GM18951 (cell line): ENCODE results near the gene TTYH3.
"Not testable (repeated sequence)": the region's sequence is repeated elsewhere in the genome, so short reads cannot be mapped to it uniquely, and the experiment has no call there.

Experiments
- POLR2A ChIP-seq: IDR thresholded peaks from 4 replicates; pipeline ENCODE4 v1.6.1; 2011; ENCODE audit warnings: mild to moderate bottlenecking; ENCODE audit not compliant: insufficient read length, insufficient read depth; ENCODE audit errors: extremely low read depth
- in situ Hi-C: fragments of 300-500 bp; cut with MboI; formaldehyde crosslinking; loops from one replicate; pipeline ENCODE4 v1.12.0; 2022; ENCODE audit warnings: low sequenced_read_pairs, mixed read lengths, inconsistent platforms; ENCODE audit not compliant: unreplicated experiment

Gene TTYH3

DNA sequence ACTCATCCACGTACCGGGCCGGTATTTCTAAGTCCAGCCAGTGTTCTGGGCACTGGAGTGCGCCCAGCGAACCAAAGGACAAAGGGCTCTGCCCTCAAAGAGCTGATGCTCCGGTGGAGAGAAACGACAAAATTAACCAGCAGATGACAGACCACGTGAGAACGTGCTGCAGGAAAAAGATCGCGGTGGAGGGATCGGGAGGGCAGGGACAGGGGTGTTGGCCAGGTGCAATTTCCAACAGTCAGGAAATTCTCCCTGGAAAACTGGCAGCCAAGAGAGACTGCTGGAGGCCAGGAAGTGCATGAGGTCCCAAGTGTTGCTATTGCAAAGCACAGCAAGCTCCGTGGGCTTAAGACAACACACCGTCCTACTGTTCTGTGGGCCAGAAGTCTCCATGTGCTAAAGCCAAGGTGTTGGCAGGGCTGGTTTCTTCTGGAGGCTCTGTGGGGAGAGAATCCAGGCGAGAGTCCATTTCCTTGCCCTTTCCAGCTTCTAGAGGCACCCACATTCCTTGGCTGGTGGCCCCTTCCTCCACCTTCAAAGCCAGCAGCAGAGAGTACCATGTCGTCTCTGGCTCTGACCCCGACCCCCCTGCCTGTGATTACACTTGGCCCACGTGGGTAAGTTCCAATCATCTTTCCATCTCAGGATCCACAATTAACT is 34.9 kb downstream of the TTYH3 start:
- TF ChIP-seq POLR2A = no peak

DNA sequence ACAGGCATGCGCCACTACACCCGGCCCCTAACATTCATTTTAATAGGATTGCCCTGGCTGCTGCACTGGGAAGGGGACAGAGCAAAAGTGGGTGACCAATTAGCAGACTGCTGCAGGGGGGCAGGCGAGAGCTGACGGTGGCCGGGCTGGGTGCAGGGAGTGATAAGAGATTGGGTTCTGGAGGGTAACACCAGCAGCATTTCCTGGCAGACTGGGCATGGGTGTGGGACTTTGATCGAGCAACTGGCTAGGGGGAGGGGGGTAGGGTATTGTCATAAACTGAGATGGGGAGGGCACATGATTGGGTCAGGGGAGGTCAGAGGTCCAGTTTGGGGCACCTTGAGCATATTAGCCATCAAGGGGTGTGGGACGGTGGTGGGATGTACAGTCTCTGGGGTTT is 36.1 kb downstream of the TTYH3 start:
- TF ChIP-seq POLR2A = no peak
- in situ Hi-C loops = no loop called here

More for the DNA sequence above, 34.9 kb downstream of the TTYH3 start:
- in situ Hi-C loops = no loop called here

DNA sequence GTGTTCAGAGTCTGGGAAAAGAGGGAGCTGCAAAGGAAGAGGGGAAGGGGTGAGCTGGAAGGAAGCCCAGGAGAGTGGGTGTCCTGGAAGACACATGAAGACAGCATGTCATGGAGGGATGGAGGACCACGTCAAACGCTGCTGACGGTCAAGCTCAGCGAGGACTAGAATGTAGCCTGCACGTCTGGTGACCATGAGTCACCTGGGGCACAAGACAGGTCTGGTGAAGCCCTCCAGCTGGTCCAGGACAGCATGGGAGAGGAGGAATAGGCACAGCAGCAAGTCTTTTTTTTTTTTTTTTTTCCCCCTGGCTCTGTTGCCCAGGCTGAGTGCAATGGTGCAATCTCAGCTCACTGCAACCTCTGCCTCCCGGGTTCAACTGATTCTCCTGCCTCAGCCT is 36.6 kb downstream of the TTYH3 start:
- TF ChIP-seq POLR2A = no peak

DNA sequence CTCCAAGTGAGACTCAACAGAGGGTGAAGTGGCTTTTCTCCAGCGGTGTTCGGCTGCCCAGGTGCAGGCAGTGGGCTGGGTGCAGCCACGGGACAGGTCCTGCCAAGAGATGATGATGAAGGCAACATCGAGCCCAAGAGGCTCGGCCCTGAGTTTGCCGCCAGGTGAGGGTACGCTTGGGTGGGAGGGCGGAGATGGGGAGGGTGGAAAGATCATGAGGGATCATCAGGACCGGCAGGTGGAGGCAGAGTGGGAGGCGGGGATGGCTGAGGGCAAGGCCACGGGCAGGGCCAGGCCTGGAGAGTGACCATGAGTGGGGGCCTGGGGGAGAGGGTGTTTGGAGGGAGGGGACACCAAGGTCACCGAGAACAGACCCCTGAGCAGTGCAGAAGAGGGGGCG is 38.4 kb downstream of the TTYH3 start:
- TF ChIP-seq POLR2A = no peak
- in situ Hi-C loops = loop anchor here (5.0 kb wide), 1 partner anchor 37 kb away; no protein-coding TSS in a partner anchor

More for the DNA sequence above, 36.6 kb downstream of the TTYH3 start:
- in situ Hi-C loops = no loop called here

DNA sequence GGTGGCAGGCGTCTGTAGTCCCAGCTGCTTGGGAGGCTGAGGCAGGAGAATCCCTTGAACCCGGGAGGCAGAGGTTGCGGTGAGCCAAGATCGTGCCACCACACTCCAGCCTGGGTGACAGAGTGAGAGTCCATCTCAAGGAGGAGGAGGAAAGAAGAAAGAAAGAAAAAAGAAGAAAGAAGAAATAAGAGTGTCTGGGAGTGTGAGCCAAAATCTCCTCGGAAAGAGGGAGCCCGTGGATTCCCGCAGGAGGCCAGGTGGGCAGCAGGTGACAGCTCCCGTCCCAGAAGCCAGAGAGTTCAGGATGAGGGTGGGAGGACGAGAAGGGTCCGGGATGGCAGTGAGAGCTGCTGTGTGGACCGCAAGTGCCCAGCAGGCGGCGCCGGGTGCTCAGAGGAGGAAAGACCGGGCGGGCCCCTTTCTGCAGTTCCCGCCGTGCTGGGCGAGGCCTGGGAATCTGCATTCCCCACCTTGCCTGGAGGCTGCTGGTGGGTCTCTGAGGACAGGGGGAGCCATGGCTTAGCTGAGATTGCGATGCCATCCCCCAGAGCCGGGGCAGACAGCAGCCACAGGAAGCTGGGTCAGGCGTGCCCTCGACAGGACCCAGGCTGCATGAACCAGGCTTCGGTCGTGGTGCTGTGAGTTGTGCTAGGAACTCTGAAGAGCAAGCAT is 39.1 kb downstream of the TTYH3 start:
- in situ Hi-C loops = loop anchor here (5.0 kb wide), 1 partner anchor 36 kb away; no protein-coding TSS in a partner anchor

DNA sequence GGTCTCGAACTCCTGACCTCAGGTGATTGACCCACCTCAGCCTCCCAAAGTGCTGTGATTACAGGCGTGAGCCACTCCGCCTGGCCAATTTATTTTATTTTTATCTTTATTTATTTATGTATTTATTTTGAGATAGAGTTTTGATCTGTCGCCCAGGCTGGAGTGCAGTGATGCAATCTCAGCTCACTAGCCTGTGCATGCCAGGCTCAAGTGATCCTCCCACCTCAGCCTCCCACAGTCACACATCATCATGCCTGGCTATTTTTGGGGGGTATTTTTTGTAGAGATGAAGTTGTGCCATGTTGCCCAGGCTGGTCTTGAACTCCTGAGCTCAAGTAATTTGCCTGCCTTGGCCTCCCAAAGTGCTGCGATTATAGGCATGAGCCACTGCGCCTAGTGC is 41.4 kb downstream of the TTYH3 start:
- in situ Hi-C loops = loop anchor here (5.0 kb wide), 1 partner anchor 34 kb away; no protein-coding TSS in a partner anchor

More for the DNA sequence above, 39.1 kb downstream of the TTYH3 start:
- TF ChIP-seq POLR2A = no peak

DNA sequence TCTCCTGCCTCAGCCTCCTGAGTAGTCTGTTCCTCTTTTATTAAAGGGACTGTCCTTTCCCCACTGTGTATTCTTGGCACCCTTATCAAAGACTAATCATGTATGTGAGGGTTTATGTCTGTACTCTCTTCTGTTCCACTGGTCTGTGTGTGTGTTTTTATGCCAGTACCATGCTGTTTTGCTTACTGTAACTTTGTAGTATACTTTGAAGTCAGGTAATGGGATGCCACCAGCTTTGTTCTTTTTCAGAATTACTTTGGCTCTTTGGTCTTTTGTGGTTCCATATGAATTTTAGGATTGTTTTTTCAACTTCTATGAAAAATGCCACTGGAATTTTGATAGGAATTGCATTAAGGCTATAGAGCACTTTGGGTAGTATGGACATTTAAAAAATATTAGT is 42.1 kb downstream of the TTYH3 start:
- no peak for TF ChIP-seq POLR2A
- in situ Hi-C loops = loop anchor here (5.0 kb wide), 1 partner anchor 33 kb away; no protein-coding TSS in a partner anchor

DNA sequence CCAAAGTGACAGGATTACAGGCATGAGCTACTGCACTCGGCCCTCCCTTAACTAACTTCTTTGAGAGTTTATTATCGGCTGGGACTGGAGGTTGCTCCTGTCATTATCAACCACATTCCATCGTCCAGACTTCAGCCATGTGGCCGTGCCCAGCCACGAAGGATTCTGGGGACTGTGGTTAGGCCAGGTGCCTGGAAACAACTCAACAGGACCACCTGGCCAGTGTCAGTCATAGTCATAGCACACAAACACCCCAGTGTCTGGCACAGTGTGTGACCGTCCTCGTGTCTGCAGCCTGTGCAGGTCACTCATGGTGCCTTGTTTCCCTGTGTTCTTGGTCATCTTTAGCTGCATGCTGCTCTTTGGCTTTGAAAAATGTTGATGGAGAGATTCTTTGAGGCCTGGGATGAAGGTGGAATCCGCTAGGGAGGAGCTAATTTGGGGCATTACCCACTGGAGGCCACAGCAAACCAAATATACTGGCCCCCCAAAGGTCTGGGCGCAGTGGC is 43.5 kb downstream of the TTYH3 start:
- in situ Hi-C loops = no loop called here
- TF ChIP-seq POLR2A = no peak

DNA sequence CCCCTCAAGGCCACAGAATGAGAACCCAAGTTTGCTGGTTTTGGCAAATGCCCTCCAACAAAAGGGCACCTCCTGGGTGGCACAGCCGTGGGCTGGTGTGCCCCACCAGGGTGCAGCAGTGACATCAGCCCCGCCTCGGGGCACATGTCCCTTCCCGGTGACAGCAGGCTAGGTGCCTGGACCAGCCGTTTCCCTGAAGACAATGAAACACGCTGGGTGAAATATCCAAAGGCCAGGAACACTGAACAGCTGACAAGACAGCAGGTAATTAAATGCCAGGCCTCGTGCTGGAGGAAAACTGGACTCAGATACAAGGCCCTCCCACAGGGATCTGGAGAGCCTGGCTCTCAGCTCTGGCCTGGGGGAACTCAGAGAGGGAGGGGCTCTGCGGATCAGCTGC is 44.8 kb downstream of the TTYH3 start:
- in situ Hi-C loops = not testable (repeated sequence)

DNA sequence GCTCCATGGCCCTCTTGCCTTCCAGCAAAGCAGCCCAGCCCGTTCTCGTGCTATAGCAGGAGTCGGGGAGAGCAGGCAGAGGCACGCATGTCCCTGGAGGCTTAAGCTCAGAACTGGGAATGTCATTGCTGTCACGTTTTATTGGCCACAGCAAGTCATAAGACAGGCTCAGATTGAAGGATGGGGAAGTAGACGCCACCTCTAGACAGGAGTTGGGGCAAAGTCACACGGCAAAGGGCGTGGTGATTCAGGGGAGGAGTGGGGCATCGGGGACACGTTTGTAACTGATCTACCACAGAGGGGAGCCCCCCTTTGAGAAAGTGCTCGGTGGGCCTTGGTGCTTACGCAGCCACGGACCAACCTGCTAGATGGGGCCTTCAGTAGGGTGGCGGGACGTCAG is 46.7 kb downstream of the TTYH3 start:
- in situ Hi-C loops = not testable (repeated sequence)

DNA sequence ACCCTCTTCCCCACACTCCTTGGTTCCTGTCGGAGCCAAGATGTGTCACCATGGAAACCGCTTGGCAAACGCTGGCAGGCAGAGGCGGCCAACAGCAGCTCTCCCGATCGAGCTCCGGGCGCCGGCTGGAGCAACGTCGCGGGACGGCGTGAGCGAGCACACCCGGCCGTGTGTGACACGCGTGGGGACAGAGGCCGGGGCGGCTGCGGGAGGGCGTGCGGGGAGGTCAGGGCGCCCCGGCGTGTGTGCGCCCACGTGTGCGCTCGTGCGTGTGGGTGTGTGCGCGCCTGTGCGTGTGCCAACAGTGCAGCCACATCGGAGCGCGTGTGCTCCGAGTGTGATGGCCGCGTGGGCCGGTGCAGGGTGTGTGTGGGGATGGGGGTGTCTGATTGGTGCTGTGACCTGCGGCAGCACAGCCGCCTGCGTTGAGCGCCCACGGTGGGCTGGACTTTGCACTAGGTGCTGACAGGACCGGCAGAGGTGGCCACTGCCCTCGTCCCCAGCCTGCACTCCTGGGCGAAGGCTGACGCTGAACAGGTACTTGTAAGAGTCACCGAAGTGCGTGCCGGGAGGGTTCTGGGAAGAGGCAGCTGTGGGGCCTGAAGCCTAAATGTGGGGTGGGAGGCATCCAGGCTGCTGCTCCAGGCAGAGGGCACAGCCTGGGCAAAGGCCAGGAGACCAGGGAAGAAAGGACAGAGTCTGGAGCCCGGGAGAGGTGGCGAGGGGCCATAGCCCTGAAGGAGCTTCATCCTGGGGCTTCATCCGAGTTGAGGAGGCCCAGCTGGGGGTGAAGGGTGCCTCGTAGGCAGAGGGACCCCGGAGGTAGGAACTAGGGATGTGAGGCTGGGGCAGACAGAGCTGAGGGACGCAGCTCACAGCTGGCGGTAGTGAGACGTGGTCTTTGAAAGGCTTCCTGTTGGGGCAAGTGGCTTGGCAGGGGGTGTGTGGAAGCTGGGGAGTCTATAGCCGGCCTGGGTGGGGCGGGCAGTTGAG is 47.6 kb downstream of the TTYH3 start:
- in situ Hi-C loops = not testable (repeated sequence)

DNA sequence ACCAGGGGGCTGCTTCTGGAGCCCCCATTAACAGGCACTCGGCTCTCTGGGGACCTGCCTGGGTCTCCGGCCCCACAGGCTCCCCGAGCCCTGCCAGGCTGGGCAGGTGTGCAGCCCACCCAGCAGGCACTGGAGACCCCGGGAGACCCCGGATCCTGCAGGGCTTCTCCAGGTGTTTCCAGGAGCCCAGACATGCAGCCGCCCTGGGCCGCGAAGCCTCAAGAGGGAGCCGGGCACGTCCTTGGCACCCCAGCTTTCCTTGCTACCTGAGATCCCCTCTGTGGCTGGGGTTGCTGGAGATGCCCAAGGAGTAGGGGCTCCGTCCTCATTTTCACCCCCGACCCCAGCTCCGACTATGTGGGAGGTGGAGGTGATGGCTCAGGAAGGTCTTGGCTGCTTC is 48.5 kb downstream of the TTYH3 start:
- TF ChIP-seq POLR2A = no peak
- in situ Hi-C loops = no loop called here

DNA sequence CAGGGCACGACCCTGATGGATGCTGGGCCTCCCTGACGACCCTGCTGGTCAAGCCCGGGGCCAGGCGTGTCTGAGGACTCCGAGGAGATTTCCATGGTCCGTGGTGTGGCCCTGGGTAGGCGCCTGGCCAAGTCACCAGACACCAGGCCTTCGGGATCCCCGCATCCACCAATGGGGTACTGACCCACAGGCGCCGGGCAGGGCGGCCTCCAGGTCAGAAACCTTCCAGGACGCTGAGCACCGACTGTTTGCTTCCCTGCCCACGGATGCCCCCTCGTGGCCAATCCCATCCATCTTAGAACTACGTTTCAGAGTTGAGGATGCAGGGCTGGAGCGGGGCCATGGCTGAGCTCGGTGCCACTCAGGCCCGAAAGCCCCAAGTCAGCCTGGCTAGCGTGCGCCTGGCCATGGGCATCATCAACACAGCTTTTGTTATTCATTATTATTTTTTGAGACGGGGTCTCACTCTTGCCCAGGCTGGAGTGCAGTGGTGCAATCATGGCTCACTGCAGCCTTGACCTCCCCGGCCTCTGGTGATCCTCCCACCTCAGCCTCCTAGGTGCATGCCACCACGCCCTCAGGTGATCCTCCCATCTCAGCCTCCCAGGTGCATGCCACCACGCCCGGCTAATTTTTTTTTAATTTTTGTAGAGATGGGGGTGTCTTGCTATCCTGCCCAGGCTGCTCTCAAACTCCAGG is 49.2 kb downstream of the TTYH3 start:
- no peak for TF ChIP-seq POLR2A
- in situ Hi-C loops = no loop called here
